DMS153 (cell line): ENCODE data around the gene GALNS.
A peak's percentile ranks its signal among the peaks of the same experiment; 100 is the strongest.

Experiments used
- DNase-seq: peaks from one replicate; lab custom pipeline; 2025; lab: John Stamatoyannopoulos, UW

Gene GALNS

GRCh38 chr16:88888461-88889387 lies 32.0 kb upstream of the GALNS start:
- peak; percentile 66 for DNase-seq

DNA sequence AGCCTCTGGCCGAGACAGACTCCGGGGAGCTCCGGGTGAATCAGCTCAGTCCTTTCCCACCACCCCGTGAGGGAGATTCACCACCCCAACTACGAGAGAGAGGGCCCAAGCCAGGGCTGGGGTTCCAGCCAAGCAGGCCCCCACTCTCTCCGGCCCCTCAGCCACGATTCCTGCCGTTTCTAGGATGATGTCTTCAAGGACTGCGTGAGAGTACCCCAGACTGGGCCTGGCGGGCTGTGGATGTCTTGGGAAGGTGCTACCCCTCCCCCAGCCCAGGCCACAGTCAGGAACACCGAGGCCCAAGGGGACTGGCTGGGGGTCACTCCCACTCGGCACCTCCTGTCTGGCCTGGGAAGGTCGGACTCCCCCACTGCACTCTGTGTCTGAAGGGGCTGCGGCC lies 31.3 kb upstream of the GALNS start:
- no peak for DNase-seq

DNA sequence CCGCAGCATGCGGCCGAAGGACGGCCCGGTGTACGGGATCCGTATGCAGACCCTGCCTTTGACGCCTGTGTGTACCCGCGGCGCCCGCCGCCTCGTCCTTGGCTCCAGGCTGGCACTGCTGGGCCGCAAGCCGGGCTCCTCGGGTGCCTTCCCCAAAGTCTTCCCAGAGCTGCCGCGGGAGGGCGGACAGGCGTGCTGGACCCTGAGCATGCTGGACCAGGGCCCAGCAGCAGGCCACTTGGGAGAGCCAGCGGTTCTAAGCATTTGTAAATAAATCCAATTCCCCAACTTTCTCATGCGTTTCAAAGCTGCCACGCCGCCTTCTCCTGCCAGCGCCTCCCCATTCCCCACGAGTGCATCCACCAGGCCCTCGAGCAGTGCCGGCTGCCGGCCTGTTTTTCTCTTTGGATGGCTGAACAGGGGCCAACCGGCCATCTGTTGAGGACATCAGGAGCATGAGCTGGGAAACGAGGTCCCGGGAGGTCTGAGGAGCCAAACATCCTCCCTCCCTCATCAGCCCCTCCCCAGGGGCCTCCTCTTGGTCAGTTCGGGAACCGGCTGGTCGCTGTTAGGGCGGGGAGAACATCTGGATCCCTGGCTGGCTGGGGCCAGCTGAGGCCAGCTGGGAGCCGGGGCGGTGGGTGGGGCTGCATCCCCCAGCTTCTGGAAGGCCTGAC lies 30.2 kb upstream of the GALNS start:
- DNase-seq = no peak

DNA sequence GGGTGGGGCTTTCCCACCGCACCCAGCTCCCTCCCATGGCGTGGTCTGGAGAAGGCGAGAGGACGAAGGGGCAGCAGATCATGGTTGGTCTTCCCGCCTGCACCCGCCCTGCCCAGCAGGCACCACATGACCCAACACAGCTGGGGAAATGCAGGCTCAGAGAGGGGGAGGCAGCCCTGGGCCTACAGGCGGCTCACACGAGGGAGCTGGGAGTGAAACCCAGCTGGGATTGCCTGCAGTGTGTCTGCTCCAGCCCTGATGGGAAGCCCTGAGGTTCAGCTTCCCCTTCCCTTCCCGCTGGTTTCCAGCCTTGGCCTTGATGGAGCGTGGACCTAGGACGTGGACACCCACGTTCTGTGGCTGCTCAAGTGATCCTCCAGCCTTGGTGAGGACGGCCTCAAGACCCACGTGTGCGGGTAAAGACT lies 29.7 kb upstream of the GALNS start:
- no peak for DNase-seq

- DNase-seq = no peak
These were observed 29.0 kb upstream of the GALNS start for GRCh38 chr16:88885693-88886280.

DNA sequence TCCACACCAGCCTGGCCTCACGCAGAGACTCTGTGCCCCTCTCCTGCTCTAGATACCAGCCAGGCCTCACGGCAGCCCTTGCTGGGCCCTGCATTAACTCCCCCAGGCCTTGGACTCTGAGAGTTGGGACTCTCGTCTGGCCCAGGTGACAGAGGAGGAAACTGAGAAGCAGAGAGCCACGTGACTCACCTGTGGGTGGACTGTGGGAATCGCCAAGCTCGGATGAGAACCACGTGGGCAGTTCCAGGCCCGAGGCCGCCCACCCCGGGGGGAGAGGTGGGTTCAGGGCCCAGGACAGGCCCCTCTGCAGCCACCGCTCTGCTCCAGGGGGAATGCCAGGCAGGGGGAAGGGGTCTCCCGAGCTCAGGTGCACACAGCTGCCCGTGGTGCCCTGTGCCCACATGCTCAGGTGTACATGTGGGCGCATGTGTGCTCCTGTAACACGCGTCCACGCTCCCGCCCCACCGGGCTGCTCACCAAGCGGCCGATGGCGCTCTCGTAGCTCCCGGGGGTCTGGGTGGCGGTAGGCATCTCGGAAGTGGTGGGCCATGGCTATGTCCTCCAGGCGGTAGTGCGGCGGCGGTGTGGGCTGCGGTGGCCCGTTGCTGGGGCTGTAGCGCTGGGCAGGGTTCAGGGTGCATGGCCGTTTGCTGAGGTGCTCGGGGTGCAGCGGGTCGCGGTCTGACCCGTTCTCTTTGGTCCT lies 28.0 kb upstream of the GALNS start:
- DNase-seq = no peak

- no peak for DNase-seq
These were observed 27.2 kb upstream of the GALNS start for GRCh38 chr16:88883946-88884345.

GRCh38 chr16:88883117-88883895 lies 26.6 kb upstream of the GALNS start:
- no peak for DNase-seq

DNA sequence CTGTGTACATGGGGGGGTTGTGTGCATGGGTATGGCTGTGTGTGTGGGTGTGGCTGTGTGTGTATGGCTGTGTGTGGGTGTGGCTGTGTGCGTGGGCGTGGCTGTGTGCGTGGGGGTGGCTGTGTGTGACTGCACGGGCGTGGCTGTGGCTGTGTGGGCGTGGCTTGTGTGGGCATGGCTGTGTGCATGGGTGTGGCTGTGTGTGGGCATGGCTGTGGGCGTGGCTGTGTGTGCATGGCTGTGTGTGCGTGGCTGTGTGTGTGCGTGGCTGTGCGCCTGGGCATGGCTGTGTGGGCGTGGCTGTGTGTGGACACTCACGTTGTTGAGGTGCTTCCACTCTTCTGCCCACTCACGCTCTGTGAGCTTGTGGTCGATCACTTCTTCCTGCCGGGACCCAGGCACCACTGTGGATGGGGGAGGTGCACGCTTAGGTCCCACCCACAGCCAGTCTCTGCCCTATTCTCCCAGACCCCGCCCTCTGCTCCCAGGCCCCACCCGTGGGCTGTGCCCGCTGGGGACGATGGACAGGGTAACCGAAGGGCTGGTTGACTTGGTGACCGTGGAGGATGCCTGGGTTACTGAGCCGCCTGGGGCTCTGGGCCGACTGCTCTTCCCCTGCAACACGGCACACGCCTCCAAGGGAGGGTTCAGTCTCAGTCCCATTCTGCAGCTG lies 25.7 kb upstream of the GALNS start:
- no peak for DNase-seq

GRCh38 chr16:88881675-88882357 lies 25.1 kb upstream of the GALNS start:
- DNase-seq = no peak

- no peak for DNase-seq
These were observed 24.4 kb upstream of the GALNS start for GRCh38 chr16:88881007-88881615.

- DNase-seq = no peak
These were observed 23.7 kb upstream of the GALNS start for GRCh38 chr16:88880226-88881006.

- DNase-seq = no peak
These were observed 23.0 kb upstream of the GALNS start for GRCh38 chr16:88879788-88880055.

DNA sequence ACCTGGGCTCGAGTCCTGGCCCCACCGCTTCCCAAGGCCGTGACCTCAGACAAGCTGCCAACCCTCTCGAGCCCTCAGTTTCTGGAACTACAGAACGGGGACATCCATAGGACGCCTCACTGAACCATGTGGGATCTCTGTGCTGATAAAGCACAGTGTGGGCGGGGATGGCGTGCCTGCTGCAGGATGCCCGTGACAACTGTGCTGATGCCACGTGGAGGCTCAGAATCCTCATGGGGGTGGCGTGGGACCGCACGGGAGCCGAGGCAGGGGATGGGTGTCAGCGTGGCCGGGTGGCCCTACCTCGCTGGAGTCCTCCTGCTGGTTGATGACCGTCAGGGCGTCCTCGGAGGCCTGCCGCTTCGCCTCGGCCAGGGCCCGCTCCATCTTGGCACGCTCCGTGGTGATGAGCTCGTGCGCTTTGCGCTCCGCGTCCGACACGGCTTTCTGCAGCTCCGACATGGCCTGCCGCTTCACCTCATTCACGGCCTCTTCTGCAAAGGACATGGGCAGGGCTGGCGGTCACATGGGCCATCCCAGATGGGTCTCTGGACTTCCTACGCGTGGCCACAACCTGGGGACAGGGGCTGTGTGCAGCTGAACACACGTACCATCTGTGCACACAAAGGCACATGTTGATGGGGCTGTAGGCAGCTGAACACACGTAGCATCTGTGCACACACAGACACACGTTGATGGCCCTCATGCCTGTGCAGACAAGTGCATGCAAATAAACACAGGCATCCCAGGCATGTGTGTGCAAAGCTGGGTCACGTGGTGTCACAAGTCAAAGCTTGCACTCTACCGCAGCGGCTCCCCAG lies 22.4 kb upstream of the GALNS start:
- DNase-seq = no peak

DNA sequence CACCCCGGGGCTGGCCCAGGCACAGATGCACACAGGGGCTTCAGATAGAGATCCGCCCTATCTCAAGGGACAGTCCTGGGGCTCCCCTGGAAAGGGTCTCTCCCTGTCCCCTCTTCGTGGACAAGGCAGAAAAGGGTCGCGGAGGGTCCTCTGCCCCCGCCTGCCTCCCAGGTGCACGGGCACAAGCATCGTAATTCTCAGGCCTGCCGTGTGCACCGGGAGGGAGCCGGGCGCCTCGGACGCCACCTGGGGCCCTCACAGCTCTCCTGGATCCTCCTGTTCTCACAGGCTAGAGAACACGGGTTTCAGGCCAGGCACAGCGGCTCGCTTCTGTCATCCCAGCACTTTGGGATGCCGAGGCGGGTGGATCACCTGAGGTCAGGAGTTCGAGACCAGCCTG lies 21.6 kb upstream of the GALNS start:
- DNase-seq = no peak

DNA sequence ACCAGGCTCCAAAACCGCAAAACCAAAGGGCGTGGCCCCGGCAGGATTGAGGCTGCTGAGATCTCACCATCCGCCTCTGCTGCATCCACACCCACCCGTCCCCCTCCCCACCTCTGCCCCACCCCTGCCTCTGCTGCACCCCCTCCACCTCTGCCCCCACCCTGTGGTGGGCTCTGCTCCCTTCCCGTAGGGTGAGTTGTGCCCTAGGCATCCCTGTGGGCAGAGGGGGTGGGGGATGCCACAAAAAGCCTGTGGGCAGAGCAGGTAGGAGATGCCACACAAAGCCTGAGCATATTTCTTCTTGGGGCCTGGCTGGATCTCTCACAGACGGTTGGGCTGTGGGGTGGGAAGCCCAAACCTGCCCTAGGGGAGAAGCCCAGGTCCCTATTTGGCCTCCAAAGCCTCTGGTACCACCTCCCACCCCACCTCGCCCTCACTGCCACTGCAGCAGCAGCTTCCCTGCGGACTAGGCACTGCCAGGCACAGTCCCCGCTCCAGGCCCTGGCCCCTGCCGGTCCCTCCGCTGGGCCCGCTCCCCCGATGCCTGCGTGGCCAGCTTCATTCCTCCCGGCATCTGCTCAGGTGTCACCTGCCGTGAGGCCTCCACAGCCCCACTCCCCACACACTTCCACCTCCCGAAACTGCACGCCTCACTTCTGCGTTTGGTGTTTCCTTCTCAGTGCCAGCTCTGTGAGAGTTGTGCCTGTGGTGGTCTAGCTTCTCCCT lies 21.0 kb upstream of the GALNS start:
- DNase-seq = no peak

DNA sequence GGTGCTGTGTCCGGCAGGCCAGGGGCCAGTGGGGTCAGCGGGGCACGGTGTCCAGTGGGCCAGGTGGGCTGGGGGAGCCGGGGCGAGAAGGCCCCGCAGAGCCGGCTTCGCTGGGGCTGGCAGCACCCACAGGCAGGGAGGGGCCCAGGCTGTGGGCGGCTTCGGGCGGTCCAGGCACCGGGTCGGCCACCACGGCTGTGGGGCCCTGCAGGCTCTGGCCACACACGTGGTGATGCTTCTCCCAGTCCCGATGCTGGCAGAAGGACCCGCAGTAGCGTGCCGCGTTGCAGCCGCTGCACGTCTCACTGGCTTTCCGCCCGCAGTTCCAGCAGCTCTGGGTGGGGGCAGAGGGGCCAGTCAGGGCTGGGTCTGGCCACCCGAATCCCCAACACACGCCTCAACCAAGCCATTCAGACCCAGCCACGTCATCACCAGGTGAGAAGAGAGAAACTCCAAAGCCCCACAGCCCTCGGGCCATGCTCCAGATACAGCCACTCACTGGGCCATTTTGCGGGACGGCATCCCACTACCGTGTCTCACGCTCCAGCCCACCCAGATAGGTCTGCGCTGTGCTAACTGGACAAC lies 20.3 kb upstream of the GALNS start:
- no peak for DNase-seq
